Activated naive CD4-positive, alpha-beta T cell treated with anti-CD3 and anti-CD28 coated beads, Interleukin-2, amount 50 U/mL, for 72 hours (primary cell): ENCODE measurements around the gene ACSF2. TPM values are rescaled to one million over a fixed set of nuclear protein-coding genes. Genes with fewer than 3 reads are reported as not detected.
A peak's percentile ranks its signal among the peaks of the same experiment; 100 is the strongest.

Experiments used
- ATAC-seq, 2 donors: fragments of 150-1000 bp; cut with Tn5 transposase; 2 replicates each; pipeline ENCODE4 v1.10.0; 2021; ENCODE audit warnings: mild to moderate bottlenecking in 2 of 2, moderate library complexity in 2 of 2
- DNase-seq, 2 donors: peaks; one replicate each; pipeline ENCODE4 v3.0.0; 2021 to 2022; ENCODE audit warnings: low spot score in 2 of 2
- H3K27ac Mint-ChIP-seq, 2 donors: one replicate each; pipeline ENCODE4 v1.8.0; 2022; ENCODE audit warnings: mild to moderate bottlenecking in 2 of 2, mixed read lengths in 2 of 2
- H3K36me3 Mint-ChIP-seq, 2 donors: one replicate each; pipeline ENCODE4 v1.8.0; 2022; ENCODE audit warnings: mixed read lengths in 2 of 2
- H3K9me3 Mint-ChIP-seq, 2 donors: one replicate each; pipeline ENCODE4 v1.8.0; 2022; ENCODE audit warnings: mixed read lengths in 2 of 2
- total RNA-seq, 2 donors: library from RNA; stranded (reverse); gene quantifications; one replicate each; pipeline ENCODE4 v1.2.3, GENCODE V29; 2022

Gene ACSF2
- total RNA-seq, 2 donors from 2014 or later: 23.6 to 27.3 TPM

- Mint-ChIP-seq H3K9me3 (no peaks in the 10 kb centered on the region), H3K36me3 (no peaks in the 10 kb centered on the region), H3K27ac (no peak overlapping the region)
- DNase-seq (no peak), ATAC-seq (no peak)
Measured at GRCh38 chr17:50476545-50477315, 50.7 kb downstream of the ACSF2 start.

GRCh38 chr17:50477976-50478375 lies 52.0 kb downstream of the ACSF2 start:
- no peaks in the 10 kb centered on the region for H3K36me3 Mint-ChIP-seq
- peak overlapping the region; percentile 92 to 95 for H3K27ac Mint-ChIP-seq
- DNase-seq: peak in 1 of 2 donors; percentile 45
- ATAC-seq: no peak
- H3K9me3 Mint-ChIP-seq: no peaks in the 10 kb centered on the region

GRCh38 chr17:50478391-50479381 lies 52.7 kb downstream of the ACSF2 start, which contains the start of gene RSAD1:
Gene RSAD1 (plus strand): TSS chr17:50478860. CDS start chr17:50478885, 25 bp downstream.
- ATAC-seq: peak; percentile 90 to 95
- Mint-ChIP-seq H3K9me3 (no peaks in the 10 kb centered on the region), H3K27ac (peak within 1 kb of the TSS; percentile 92 to 95), H3K36me3 (no peaks in the 10 kb centered on the region)
- peak; percentile 83 to 89 for DNase-seq

- peak in 1 of 2 donors; percentile 57 for DNase-seq
- no peaks in the 10 kb centered on the region for H3K9me3 Mint-ChIP-seq
- H3K36me3 Mint-ChIP-seq: no peaks in the 10 kb centered on the region
- peak overlapping the region; percentile 30 to 95 for H3K27ac Mint-ChIP-seq
- ATAC-seq: peak; percentile 32 to 41
Measured at GRCh38 chr17:50479522-50480141, 53.6 kb downstream of the ACSF2 start.

GRCh38 chr17:50480142-50480764 lies 54.2 kb downstream of the ACSF2 start:
- H3K27ac Mint-ChIP-seq: peak overlapping the region in 1 of 2 donors; percentile 95
- peaks cover 0 to 2% of the 10 kb centered on the region in 2 donors for H3K36me3 Mint-ChIP-seq
- no peak for DNase-seq
- no peak for ATAC-seq
- no peaks in the 10 kb centered on the region for H3K9me3 Mint-ChIP-seq

- Mint-ChIP-seq H3K36me3 (peaks cover 0 to 6% of the 10 kb centered on the region in 2 donors), H3K9me3 (no peaks in the 10 kb centered on the region), H3K27ac (no peak overlapping the region)
- ATAC-seq (no peak), DNase-seq (no peak)
Measured at GRCh38 chr17:50480854-50481490, 55.0 kb downstream of the ACSF2 start.

- peaks cover 0 to 6% of the 10 kb centered on the region in 2 donors for H3K36me3 Mint-ChIP-seq
- H3K9me3 Mint-ChIP-seq: no peaks in the 10 kb centered on the region
- no peak for ATAC-seq
- no peak overlapping the region for H3K27ac Mint-ChIP-seq
- no peak for DNase-seq
Measured at GRCh38 chr17:50481648-50482047, 55.6 kb downstream of the ACSF2 start.

GRCh38 chr17:50482110-50482509 lies 56.1 kb downstream of the ACSF2 start:
- H3K36me3 Mint-ChIP-seq: peaks cover 0 to 6% of the 10 kb centered on the region in 2 donors
- peak overlapping the region in 1 of 2 donors; percentile 55 for H3K27ac Mint-ChIP-seq
- no peaks in the 10 kb centered on the region for H3K9me3 Mint-ChIP-seq
- ATAC-seq: no peak
- DNase-seq: no peak

GRCh38 chr17:50482516-50482915 lies 56.5 kb downstream of the ACSF2 start:
- Mint-ChIP-seq H3K36me3 (peaks cover 0 to 6% of the 10 kb centered on the region in 2 donors), H3K9me3 (no peaks in the 10 kb centered on the region), H3K27ac (peak overlapping the region in 1 of 2 donors; percentile 55)
- DNase-seq (peak; percentile 82 to 88), ATAC-seq (peak; percentile 40 to 51)

GRCh38 chr17:50483266-50483665 lies 57.2 kb downstream of the ACSF2 start:
- ATAC-seq: no peak
- H3K36me3 Mint-ChIP-seq: peaks cover 0 to 6% of the 10 kb centered on the region in 2 donors
- H3K9me3 Mint-ChIP-seq: no peaks in the 10 kb centered on the region
- no peak for DNase-seq
- H3K27ac Mint-ChIP-seq: no peak overlapping the region

- H3K36me3 Mint-ChIP-seq: peaks cover 0 to 6% of the 10 kb centered on the region in 2 donors
- peak overlapping the region; percentile 4 to 47 for H3K27ac Mint-ChIP-seq
- no peaks in the 10 kb centered on the region for H3K9me3 Mint-ChIP-seq
- DNase-seq (no peak), ATAC-seq (no peak)
Measured at GRCh38 chr17:50484386-50485155, 58.6 kb downstream of the ACSF2 start.

GRCh38 chr17:50487213-50488096 lies 61.4 kb downstream of the ACSF2 start:
- DNase-seq (no peak), ATAC-seq (peak; percentile 58 to 92)
- Mint-ChIP-seq H3K36me3 (peaks cover 0 to 6% of the 10 kb centered on the region in 2 donors), H3K9me3 (no peaks in the 10 kb centered on the region), H3K27ac (no peak overlapping the region)

GRCh38 chr17:50488880-50489279 lies 62.9 kb downstream of the ACSF2 start:
- ATAC-seq (no peak), DNase-seq (no peak)
- Mint-ChIP-seq H3K9me3 (no peaks in the 10 kb centered on the region), H3K27ac (no peak overlapping the region), H3K36me3 (peaks cover 0 to 6% of the 10 kb centered on the region in 2 donors)

GRCh38 chr17:50491505-50491904 lies 65.5 kb downstream of the ACSF2 start:
- no peaks in the 10 kb centered on the region for H3K9me3 Mint-ChIP-seq
- DNase-seq (no peak), ATAC-seq (no peak)
- H3K27ac Mint-ChIP-seq: no peak overlapping the region
- H3K36me3 Mint-ChIP-seq: no peaks in the 10 kb centered on the region
